GM20000 (cell line): Measurements from ENCODE around the gene LIMS1.

Experiments used
- DNase-seq: peaks from one replicate; pipeline ENCODE4 v3.0.0; 2012; ENCODE audit warnings: low spot score
- TF ChIP-seq, protein P1 (sequence below): IDR thresholded peaks from 2 replicates; pipeline ENCODE4 v1.5.1; 2012; ENCODE audit warnings: mild to moderate bottlenecking, control low read depth; ENCODE audit errors: extremely low read depth, missing control alignments

The LIMS1 gene

DNA sequence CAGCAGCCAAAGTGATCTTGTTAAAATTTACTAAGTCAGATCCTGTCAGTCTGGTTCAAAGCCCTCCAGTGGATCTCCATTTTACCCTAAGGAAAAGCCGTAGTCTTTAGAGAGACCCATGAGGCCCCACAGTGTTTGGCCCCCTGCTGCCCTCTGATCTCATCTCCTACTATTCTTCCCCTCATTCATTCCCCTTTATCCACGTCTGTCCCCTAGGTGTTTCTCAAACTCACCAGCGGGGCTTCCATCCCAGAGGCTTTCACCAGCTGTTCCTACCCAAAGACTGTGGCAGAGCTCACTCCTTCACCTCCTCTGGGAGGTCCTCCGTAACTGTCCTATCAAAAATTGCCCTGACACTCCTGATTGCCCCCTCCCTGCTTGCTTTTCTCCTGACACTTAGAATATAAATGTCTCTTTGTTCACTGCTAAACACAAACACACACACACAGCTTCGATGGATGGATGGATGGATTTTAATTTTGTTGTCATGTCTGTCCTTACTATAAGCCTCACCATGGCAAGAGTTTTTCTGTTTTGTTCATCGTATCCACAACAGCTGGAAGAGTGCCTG is 26.1 kb downstream of the LIMS1 start:
- DNase-seq, result no peak
- TF ChIP-seq, protein P1, sequence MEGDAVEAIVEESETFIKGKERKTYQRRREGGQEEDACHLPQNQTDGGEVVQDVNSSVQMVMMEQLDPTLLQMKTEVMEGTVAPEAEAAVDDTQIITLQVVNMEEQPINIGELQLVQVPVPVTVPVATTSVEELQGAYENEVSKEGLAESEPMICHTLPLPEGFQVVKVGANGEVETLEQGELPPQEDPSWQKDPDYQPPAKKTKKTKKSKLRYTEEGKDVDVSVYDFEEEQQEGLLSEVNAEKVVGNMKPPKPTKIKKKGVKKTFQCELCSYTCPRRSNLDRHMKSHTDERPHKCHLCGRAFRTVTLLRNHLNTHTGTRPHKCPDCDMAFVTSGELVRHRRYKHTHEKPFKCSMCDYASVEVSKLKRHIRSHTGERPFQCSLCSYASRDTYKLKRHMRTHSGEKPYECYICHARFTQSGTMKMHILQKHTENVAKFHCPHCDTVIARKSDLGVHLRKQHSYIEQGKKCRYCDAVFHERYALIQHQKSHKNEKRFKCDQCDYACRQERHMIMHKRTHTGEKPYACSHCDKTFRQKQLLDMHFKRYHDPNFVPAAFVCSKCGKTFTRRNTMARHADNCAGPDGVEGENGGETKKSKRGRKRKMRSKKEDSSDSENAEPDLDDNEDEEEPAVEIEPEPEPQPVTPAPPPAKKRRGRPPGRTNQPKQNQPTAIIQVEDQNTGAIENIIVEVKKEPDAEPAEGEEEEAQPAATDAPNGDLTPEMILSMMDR, result no peak

DNA sequence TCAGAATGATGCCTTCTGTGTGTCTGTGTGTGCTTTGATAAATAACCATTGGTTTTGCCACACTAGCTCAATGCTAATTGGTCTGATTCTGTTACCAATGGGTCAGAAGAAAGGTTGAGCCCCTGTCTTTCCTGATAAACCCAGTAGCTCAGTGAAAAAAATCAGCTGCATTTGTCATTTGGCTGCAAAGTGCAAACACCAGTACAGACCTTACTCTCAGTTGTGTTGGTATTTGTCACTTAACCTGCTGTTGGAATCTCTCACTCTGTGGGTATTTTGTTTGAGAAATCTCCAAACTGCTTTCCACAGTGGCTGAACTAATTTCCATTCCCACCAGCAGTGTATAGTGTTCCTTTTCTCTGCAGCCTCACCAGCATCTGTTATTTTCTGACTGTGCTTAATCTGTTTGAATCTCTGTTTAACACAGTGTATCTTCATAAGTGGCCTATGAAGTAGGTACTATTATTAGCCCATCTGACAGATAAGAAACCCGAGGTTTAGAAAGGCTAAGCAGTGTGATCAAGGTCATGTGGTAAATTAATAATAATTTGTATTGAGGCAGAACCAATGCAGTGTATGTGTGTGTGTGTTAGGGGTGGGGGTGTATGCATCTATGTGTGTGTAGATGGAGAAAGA is 26.7 kb downstream of the LIMS1 start:
- DNase-seq, result no peak
- TF ChIP-seq, protein P1, result no peak

DNA sequence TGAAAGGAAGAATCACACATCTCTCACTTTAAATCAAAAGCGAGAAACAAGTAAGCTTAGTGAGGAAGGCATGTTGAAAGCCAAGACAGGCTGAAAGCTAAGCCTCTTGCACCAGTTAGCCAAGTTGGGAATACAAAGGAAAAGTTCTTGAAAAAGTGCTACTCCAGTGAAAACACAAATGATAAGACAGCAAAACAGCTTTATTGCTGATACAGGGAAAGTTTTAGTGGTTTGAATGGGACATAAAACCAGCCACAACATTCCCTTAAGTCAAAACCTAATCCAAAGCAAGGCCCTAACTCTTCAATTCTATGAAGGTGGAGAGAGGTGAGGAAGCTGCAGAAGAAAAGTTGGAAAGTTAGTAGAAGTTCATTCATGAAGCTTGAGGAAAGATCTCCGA is 28.0 kb downstream of the LIMS1 start:
- no peak for DNase-seq
- TF ChIP-seq, protein P1, result no peak

DNA sequence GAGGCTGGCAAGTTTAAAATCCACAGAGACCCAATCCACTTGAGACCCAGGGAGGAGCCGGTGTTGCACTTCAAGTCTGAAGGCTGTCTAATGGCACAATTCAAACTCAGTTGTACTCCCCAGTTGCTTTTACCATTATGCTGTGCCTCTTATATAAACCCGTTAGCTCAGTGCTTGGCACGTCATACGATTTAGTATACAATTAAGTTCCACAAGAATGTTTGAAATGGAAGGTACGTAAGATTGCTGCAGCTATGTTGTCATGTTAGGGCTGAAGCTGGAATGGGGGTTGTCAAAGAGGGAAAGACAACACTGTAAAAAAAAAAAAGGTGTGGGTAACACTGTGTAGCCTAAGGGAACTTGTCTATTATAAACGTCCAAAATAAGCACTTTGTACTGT is 30.2 kb downstream of the LIMS1 start:
- TF ChIP-seq, protein P1, result no peak
- DNase-seq, result no peak

DNA sequence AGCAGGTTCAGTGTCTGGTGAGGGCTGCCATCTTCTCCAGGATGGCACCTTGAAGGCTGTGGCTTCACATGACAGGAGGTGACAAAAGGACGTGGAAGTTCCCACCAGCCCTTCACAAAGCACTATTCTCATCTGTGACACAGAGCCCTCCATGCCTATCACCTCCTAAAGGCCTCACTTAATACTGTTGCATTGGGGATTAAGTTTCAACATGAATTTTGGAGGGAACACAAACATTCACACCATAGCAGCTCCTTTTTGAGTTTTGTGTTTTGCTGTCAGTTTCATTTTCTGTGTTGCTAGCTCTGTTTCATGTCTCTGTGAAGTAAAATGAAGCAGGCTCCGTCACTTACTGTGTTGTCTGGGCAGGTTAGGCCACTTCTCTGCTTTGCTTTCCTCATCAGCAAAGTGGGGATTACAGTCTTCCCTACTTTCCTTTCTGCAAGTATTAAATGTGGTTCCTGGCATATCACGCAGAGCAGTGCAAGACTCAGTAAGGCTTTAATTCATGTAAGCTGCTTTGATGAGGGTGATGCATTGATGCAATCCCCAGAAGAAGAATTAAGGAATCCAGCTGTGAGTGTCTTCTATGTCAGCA is 31.6 kb downstream of the LIMS1 start:
- no peak for DNase-seq
- TF ChIP-seq, protein P1, result no peak

DNA sequence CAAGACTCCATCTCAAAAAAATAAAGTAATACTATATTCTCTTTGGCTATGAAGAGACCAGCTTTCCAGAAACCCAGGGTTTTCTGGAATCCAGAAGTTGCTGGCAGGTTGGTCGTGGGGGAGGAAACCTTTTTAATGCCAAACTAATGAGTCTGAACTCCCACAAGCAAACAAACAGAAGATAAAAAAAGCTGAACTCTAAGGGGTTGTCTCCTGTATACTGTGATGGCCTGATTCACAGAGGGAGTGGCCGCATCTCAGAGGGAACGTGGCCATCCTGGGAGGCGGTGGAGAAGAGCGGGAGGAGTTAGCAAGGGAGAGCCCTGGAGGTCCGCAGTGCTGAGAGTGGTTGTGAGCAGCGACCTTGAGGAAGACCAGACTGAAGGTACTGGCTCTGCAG is 36.1 kb downstream of the LIMS1 start:
- TF ChIP-seq, protein P1, result no peak
- no peak for DNase-seq

DNA sequence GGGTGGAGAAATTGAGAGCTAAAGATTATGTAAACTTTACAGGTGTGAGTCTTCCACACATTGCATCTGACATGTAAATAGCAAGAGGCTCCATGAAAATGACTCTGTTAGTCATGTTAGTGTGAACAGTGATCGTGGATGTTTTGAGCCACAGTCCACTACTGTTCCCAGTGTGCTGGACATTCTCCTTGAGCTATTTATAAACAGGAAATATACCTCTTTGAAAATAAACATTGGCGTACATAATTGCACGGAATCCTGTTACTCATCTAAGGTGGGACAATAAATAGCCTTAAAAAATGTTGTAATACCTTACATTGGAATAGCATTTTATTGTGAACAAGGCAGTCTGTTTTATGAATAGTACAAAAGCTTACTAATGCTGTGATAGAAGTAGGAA is 37.0 kb downstream of the LIMS1 start:
- TF ChIP-seq, protein P1, result no peak
- no peak for DNase-seq
